GM19455 (cell line): Measurements from ENCODE around the gene CHTF18.

ENCODE experiments used
- ATAC-seq: cut with Tn5 transposase; IDR thresholded peaks from one replicate; pipeline ENCODE4 v1.9.1; 2021; ENCODE audit not compliant: unreplicated experiment

The CHTF18 gene

GRCh38 chr16:792221-792995 is 4.0 kb downstream of the CHTF18 start:
- no peak for ATAC-seq

GRCh38 chr16:793414-793813 is 5.0 kb downstream of the CHTF18 start:
- no peak for ATAC-seq

GRCh38 chr16:794091-794822 is 5.8 kb downstream of the CHTF18 start:
- no peak for ATAC-seq

GRCh38 chr16:794853-795466 is 6.5 kb downstream of the CHTF18 start:
- no peak for ATAC-seq

- no peak for ATAC-seq
Measured at GRCh38 chr16:795580-796229, 7.3 kb downstream of the CHTF18 start.

GRCh38 chr16:796296-797119 is 8.1 kb downstream of the CHTF18 start:
- no peak for ATAC-seq

GRCh38 chr16:797120-797420 is 8.7 kb downstream of the CHTF18 start:
- ATAC-seq = no peak

- ATAC-seq = no peak
Measured at GRCh38 chr16:797686-798085, 9.3 kb downstream of the CHTF18 start.

GRCh38 chr16:798666-799065 is 10.2 kb downstream of the CHTF18 start:
- ATAC-seq = no peak

GRCh38 chr16:799111-799947 is 10.9 kb downstream of the CHTF18 start:
- ATAC-seq = no peak

- ATAC-seq = no peak
Measured at GRCh38 chr16:799948-800833, 11.8 kb downstream of the CHTF18 start, which contains the start of gene GNG13. GNG13 (minus strand) TSS chr16:800734; CDS start chr16:799077, 1,657 bp downstream.

GRCh38 chr16:800834-801511 is 12.6 kb downstream of the CHTF18 start:
- ATAC-seq = no peak

GRCh38 chr16:801584-802363 is 13.4 kb downstream of the CHTF18 start:
- no peak for ATAC-seq

- ATAC-seq = no peak
Measured at GRCh38 chr16:802461-802860, 14.0 kb downstream of the CHTF18 start.

GRCh38 chr16:802914-803753 is 14.7 kb downstream of the CHTF18 start:
- no peak for ATAC-seq

- no peak for ATAC-seq
Measured at GRCh38 chr16:803754-804080, 15.3 kb downstream of the CHTF18 start.
